ENCODE measurements around the gene FMO5.
"Not testable (repeated sequence)": the region's sequence is repeated elsewhere in the genome, so short reads cannot be mapped to it uniquely, and the experiment has no call there.

The FMO5 gene

GRCh38 chr1:147238925-147239820 lies 14.0 kb upstream of the FMO5 start:
- DNase-seq: no peak

DNA sequence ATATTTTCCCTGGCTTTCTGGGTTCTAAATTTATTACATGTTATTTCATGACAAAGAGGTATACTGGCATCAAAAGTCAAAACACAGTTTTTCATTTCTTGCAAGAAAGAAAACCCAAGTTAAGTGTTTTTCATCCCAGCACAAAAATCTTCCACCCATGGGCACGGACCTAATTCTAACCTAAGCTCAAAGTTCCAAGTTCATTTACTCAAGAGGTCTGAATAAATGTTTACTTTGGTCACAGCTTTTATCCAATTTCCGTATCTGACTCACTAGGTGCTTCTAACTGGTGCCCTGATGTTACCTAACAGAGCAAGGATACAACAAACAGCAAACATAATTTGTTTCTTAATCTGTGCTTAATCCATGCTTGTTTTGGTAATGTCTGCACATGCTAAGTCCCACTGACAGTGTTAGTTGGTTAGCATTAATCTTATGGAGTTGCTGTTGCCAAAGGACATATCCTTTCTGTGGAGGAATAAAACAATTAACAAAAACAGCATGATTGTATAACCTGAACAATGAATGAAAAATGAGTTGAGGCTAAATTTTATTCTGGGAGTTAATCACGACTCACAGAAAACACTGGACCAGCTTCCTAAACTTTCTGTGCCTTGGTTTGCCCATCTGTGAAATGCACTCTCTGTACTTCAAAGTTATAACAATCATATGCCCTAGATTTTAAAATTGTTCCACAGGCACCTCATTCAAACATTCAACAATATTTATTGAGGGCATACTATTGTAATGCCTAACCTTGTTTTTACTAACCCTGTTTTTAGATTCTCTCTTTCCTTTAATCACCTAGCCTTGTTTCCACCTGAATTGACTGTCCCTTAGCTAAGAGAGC lies 13.1 kb upstream of the FMO5 start:
- DNase-seq: no peak

DNA sequence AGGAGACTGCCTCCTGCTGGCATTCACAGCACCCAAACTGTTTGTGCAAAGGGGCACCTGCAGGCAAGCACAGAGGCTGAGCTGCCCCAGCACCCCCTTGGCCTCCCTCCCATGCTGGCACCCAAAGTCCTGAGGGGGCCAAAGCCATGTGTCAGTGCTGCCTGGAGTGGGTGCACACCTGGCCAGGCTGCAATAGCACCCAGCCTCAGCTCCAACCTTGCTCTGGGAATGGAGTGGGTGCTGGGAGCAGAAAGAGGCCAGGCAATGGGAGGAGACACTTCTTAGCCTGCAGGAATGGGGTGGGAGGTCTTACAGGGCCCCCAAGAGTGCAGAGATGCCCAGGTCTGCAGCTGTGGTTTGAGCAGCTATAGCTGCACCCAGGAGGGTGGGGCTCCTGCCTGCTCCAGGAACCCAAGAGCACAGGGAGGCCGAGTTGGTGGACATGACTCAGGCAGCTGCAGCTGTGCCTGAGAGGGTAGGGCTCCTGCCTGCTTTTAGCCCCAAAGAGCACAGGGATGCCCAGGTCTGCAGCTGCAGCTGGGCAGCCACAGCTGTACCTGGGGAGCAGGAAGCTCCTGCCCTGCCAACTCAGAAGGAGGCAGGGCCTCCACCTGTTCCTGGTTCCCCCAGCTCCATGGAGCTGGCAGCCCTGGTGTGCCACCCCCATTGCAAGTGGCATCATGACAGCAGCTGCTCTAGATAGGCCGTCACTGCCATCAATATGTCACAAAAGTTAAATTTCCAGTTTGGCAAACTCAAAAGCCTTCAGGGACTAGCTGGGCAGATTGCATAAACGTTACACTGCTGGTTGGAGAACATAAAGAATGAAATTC lies 12.0 kb upstream of the FMO5 start:
- DNase-seq: no peak

- DNase-seq: no peak
These were observed 11.3 kb upstream of the FMO5 start for GRCh38 chr1:147236448-147236847.

- DNase-seq: no peak
These were observed 10.7 kb upstream of the FMO5 start for GRCh38 chr1:147235822-147236221.

DNA sequence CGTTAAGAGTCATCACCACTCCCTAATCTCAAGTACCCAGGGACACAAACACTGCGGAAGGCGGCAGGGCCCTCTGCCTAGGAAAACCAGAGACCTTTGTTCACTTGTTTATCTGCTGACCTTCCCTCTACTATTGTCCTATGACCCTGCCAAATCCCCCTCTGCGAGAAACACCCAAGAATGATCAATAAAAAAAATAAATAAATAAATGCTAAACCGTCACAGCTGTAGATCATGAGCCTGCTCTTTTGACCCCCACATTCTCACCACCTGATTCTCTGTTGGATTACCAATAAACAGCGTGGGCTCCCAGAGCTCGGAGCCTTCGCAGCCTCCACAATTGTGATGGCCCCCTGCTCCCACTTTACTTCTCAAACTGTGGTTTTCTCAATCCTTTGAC lies 8.8 kb upstream of the FMO5 start:
- not testable (repeated sequence) for DNase-seq

DNA sequence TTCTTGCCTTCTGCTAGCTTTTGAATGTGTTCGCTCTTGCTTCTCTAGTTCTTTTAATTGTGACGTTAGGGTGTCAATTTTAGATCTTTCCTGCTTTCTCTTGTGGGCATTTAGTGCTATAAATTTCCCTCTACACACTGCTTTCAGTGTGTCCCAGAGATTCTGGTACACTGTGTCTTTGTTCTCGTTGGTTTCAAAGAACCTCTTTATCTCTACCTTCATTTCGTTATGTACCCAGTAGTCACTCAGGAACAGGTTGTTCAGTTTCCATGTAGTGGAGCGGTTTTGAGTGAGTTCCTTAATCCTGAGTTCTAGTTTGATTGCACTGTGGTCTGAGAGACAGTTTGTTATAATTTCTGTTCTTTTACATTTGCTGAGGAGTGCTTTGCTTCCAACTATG lies 5.9 kb upstream of the FMO5 start:
- not testable (repeated sequence) for DNase-seq

DNA sequence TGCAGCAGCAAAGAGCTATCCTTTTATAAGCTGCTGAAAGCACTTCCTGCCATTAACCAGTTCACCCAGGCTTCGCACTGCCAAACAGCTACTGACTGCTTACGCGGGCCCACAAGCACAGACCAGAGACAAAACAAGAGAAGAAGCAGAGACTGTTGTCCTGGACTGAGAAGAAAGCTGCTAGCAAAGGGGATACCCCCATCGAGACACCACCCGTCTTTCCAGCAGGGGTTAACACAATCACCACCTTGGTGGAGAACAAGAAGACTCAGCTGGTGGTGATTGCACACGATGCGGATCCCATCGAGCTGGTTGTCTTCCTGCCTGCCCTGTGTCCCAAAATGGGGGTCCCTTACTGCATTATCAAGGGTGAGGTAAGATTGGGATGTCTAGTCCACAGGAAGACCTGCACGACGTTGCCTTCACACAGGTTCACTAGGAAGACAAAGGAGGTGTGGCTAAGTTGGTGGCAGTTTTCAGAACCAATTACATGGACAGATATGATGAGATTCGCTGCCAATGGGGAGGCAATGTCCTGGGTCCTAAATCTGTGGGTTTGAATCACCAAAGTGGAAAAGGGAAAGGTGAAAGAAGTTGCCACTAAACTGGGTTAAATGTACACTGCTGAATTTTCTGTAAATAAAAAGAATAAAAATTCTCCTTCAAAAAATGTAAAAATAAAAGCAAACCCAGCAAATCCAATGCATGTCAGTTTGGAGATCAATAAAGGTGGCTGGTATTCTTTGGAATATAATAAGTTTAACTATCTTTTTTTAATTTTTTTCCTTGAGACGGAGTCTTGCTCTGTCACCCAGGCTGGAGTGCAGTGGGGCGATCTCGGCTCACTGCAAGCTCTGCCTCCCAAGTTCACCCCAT lies 1.2 kb downstream of the FMO5 start:
- no peak for DNase-seq

- no peak for DNase-seq
These were observed 6.5 kb downstream of the FMO5 start for GRCh38 chr1:147218606-147219005.

GRCh38 chr1:147217141-147217540 lies 8.0 kb downstream of the FMO5 start:
- DNase-seq: no peak

DNA sequence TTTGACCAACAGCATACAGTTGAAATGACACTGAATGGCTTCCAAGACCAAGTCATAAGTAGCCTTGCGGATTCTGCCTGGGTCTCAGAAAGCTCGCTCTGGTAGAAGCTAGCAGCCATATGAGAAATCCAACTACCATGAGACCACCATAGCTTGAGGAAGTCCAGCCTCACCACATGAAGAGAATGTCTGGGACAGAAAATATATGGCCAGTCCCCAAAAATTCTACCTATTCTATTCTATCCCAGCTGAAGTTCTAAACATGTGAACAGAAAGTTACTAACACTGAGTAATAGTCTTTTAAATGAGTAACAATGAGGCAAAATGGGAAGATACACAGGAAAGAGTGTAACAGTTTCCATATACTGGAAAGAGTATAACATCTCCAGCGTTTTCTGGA lies 9.0 kb downstream of the FMO5 start:
- no peak for DNase-seq

- DNase-seq: no peak
These were observed 9.6 kb downstream of the FMO5 start for GRCh38 chr1:147215540-147215916.

- DNase-seq: no peak
These were observed 10.1 kb downstream of the FMO5 start for GRCh38 chr1:147214842-147215539.

DNA sequence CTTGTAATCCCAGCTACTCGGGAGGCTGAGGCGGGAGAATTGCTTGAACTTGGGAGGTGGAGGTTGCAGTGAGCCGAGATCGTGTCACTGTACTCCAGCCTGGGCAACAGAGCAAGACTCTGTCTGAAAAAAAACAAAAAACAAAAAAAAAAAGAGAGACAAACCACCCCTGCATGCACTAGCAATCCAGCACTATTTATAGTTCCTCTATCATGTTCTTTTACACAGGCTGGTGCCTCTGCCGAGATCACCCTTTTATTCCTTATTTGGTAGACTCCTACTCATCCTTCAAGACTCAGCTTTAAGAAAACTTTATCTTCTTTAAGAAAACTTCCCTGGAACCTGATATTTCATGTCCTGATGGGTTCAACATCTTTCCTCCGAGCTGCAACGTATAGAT lies 10.8 kb downstream of the FMO5 start:
- DNase-seq: no peak

GRCh38 chr1:147213271-147213670 lies 11.9 kb downstream of the FMO5 start:
- no peak for DNase-seq

GRCh38 chr1:147211577-147211976 lies 13.6 kb downstream of the FMO5 start:
- DNase-seq: no peak

DNA sequence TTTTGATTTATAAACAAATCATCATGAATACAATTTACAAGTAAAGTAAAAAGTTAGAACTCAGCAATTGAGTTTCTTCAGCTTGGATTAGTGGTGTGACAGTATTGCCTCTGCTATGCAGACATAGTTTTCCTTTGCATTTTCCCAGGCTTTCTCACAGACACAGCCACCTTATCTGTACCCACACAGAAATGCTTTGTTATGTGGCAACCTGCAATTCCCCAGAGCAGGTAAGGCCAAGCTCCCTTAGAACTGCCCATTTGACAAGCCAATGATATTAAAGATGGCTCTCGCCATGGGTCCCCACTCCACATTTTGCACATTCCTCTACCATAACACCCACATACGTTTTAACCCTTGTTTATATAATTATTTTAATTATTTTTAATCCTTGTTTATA lies 14.2 kb downstream of the FMO5 start:
- no peak for DNase-seq

DNA sequence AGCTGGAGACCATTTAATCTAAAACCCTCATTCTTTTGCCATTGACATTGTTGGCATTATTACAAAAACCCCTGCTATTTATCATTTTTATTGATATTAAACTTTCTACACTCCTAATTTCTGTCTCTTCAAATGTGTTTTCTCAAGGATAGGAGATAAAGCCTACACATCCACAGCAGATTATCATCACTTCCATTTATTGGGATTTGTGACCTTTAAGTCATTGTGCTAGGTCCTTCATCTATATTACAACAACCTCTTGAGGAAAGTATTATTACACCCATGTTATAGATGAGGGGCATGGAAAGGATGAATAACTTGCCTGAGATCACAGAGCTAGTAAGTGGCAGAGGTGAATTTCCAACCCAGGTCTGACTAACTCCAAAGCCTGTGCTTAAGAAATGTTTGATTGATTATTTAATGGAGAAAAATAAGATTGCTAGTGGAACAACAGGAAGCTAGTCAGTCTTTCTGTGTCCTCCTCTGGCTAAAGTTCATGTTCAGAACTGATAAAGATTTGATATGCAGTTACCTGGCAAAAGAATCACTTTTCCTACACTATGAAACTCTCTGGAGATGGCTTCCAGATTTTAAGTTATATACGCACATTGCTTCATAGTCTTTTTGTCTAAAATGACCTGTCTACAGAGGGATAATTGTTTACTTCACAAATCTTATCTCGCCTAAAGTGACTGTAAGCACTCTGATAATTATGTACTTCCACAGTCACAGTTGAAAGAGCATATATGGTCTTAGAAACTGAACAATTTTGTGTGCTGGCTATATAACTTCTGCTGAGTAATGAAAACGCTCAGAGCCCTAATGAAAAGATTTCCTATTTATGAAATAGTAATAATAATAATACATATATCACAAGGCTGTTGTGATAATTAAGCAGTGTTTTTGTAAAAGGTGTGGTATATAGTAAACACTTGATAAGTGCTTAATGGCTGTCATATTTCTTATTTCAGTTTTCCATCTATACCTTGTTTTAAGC lies 15.0 kb downstream of the FMO5 start:
- DNase-seq: no peak

DNA sequence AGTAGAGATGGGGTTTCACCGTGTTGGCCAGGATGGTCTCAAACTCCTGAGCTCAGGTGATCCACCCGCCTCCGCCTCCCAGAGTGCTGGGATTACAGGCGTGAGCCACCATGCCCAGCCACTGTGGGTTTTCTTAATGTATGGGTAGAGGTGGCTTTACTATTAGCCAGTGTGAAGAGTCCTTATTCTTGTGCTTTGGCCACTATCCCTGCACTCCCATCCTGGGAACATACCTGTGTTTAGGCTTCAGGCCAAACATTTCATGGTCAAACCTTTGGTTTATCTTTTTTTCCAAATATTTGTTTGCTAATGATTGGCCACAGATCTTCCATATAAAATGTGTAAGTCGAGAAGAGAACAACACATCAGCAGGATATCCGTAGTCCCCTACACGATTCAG lies 16.5 kb downstream of the FMO5 start:
- DNase-seq: no peak

DNA sequence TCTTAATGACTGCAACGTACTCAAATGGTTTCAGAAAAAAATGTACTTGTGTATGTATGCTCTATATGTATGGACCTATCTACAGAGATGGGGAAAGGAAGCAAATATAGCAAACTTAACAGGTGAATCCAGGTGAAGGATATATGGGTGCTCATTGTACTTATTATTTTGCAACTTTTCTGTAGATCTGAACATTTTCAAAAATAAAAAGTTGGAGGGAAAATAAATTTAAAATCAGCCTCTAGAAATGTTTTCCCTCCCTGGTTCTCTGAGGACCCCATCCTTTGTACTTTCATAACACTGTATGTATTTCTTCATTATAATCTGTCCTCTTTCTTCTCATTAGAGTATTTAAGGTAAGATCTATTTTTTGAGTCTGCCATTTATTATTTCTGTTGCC lies 17.9 kb downstream of the FMO5 start:
- no peak for DNase-seq

Data from NCI-H187 treated with DMSO at 0.1 percent for 48 hours (cell line).